22Rv1 (cell line): ENCODE measurements around the gene SLC38A1.

Experiments used
- CTCF ChIP-seq: fragments of 450-650 bp; IDR thresholded peaks from 2 replicates; pipeline ENCODE4 v1.5.1; 2017; ENCODE audit warnings: mild to moderate bottlenecking
- ZFX ChIP-seq: fragments of 450-650 bp; IDR thresholded peaks from 2 replicates; pipeline ENCODE4 v1.6.1; 2017; ENCODE audit warnings: antibody characterized with exemption, borderline replicate concordance

DNA sequence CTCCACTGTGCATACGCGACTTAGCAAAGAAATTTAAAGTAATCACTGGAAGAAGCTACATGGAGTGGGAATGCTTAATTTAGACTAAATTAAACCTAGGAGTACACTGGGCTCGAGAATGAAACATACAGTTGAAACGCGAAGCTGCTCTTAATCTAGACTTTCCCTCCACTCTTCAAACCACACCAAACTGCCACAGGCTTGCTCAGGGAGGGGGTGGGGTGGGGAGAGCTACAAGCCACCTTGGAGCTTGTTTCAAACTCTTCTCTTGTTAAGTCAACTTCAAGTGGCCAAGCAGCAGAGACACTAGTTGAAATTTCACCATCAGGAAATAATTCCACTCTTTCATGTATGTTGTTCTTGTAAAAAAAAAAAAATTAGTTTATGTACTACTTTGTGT, 69.9 kb downstream of the SLC38A1 start:
- TF ChIP-seq CTCF (no peak), ZFX (no peak)
